Activated gamma-delta T cell treated with anti-CD3 and anti-CD28 coated beads, Interleukin-2, amount 50 U/mL, for 16 hours (primary cell): ENCODE measurements around the gene HDDC2.
"Not testable (repeated sequence)": the region's sequence is repeated elsewhere in the genome, so short reads cannot be mapped to it uniquely, and the experiment has no call there.

ENCODE experiments used
- DNase-seq: peaks from one replicate; pipeline ENCODE4 v3.0.0-alpha.2; 2020; ENCODE audit warnings: low read depth

Gene HDDC2

GRCh38 chr6:125306756-125307149 is 5.0 kb upstream of the HDDC2 start:
- no peak for DNase-seq

DNA sequence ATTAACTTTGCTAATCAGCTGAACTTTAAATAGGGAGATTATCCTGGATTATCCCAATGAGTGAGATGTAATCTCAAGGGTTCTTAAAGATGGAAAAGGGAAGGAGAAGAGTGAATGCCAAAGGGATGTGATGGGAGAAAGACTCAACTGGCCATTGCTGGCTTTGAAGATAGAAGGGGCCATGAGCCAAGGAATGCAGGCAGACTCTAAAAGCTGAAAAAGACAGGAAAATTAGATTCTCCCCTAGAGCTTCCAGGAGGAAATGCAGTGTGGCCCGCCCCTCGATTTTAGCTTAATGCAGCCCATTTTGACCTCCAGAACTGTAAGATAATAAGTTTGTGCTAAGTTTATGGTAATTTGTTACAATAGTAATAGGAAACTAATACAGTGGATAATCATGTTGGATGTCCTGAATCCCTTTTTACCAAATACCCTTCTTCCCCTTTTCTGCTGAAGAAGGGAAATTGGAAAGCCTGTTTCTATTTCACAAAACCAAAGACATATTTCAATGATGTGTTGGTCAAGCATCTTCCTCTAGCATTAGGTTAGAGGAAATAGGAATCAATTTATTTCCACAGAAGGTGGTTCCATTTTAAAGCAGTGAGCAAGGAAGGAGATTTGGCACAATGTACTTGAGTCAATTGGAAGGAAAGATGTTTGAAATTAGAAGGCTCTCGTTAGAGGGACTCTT is 3.3 kb upstream of the HDDC2 start:
- DNase-seq, result no peak

- no peak for DNase-seq
Measured at GRCh38 chr6:125303512-125303854, 1.7 kb upstream of the HDDC2 start.

- no peak for DNase-seq
Measured at GRCh38 chr6:125302840-125303511, 1.2 kb upstream of the HDDC2 start.

DNA sequence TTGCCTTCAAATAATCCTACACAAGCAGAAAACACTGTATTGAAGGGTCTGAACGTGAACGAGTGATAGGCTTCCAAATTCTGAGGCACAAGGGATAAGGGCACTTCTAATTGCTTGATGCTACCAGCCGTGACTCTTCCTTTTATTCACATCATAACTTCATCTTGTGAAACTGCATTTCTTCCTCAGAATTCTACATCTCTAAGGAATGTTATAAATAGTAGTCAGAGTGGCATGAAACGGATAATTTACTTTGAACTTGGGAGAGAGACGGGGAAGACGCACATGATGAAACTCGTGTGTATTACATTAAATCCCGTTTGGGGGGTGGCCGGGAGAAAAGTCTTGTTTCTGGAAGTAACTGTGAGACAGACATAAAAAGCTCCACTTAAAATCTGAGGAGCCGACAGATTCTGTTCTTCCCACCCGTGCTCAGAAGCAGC is 754 bp downstream of the HDDC2 start:
- DNase-seq, result no peak

DNA sequence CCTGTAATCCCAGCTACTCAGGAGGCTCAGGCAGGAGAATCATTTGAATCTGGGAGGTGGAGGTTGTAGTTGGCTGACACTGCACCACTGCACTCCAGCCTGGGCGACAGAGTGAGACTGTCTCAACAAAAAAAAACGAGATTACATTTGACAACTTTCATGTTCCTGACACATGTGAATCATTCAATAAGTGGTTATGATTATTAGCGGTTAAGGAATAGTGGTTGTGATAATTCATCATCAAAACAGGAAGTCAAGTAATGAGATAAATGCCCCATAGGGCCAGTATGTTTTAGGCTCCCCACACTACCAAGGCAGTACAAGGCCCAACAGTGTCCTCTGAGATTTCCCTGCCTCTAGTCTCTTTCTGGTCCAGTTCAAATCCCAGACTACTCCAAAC is 2.5 kb downstream of the HDDC2 start:
- no peak for DNase-seq

GRCh38 chr6:125296471-125296870 is 5.3 kb downstream of the HDDC2 start:
- DNase-seq, result no peak

DNA sequence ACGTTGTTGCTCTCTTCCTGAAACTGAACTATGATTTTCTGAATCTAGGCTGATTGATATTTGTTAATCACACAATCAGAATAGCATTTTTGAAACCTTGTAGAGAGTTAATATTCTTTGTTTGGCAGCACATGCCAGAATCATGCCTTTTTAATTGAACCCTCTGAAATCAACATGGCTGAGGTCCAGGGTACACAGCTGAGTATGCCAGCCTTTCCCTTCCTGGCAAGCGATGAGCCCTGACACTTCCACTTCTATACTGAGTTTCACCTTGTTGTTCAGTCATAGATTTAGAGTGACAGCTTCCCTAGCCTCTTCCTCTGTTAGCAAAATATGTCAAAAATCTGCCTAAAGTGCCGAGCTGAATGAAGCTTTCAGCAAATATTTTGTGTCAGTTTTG is 6.8 kb downstream of the HDDC2 start:
- DNase-seq, result no peak

DNA sequence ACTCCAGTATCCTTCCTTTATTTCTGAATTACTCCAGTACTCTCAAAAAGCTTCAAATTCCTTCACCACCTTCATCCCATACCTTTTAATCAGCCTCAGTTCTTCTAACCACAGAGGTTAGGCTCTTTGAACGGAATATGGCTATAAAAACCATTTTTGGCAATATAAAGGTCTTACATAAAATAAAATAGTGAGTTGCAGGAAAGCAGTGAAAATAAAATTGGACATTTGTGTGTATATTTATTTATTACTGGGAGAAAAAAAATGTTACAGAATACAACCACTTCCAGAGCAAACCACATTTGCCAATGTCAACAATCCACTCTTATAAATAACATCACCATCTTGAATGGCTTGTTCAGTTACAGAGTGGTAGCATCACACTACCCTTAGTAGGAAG is 7.7 kb downstream of the HDDC2 start:
- DNase-seq, result no peak

DNA sequence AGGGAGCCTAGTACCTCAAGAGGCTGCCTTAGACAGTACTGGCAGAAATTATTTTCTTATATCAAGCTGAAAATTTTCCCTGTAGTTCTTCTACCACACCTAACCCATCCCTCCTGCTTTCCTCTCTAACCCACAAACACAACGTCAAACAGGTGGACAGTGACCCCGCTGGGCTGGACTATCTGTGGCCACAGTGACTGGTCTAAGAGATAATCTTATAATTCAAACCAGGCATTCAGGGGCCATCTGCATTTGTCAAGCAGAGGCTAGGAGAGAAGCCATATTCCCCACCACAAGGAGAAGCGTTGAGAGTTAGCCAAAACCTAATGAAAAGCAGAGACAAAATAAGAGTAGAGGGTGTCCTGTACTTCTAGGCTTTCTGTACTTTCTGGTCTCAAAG is 8.2 kb downstream of the HDDC2 start:
- no peak for DNase-seq

- no peak for DNase-seq
Measured at GRCh38 chr6:125287718-125288117, 14.0 kb downstream of the HDDC2 start.

DNA sequence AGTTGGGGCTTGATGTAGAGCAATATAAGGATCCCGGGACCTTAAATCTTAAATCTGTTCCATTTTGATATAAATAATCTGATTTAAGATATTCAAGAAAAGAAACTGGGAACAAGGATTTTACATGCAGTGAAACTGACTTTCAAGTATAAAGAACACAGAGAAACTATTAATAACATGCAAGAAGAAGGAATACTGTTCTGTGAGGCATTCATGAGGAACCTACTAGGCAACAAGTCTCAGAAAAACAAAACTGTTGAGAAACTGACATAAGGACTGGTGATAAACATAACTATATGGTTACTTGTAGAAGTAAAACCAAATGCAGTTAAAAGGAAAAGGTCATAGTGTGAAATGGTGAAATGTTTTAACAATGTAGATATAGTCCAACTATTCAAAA is 15.8 kb downstream of the HDDC2 start:
- DNase-seq, result no peak

- no peak for DNase-seq
Measured at GRCh38 chr6:125285353-125285752, 16.4 kb downstream of the HDDC2 start.

DNA sequence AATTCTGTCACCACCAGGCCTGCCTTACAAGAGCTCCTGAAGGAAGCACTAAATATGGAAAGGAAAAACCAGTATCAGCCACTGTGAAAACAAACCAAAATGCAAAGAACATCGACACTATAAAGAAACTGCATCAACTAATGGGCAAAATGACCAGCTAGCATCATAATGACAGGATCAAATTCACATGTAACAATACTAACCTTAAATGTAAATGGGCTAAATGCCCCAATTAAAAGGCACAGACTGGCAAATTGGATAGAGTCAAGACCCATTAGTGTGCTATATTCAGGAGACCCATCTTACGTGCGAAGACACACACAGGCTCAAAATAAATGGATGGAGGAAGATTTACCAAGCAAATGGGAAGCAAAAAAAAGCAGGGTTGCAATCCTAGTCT is 19.3 kb downstream of the HDDC2 start:
- not testable (repeated sequence) for DNase-seq

DNA sequence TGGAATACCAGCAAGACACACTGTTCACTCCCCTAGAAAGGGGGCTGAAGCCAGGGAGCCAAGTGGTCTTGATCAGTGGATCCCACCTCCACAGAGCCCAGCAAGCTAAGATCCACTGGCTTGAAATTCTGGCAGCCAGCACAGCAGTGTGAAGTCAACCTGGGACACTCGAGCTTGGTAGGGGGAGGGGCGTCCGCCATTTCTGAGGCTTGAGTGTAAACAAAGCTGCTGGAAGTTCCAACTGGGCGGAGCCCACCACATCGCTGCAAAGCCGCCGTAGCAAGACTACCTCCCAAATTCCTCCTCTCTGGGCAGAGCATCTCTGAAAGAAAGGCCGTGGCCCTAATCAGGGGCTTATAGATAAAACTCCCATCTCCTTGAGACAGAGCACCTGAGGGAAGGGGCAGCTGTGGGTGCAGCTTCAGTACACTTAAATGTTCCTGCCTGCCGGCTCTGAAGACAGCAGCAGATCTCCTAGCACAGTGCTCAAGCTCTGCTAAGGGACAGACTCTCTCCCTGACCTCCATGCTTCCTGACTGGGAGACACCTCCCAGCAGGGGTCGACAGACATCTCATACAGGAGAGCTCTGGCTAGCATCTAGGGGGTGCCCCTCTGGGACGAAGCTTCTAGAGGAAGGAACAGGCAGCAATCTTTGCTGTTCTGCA is 21.3 kb downstream of the HDDC2 start:
- DNase-seq, result not testable (repeated sequence)

- no peak for DNase-seq
Measured at GRCh38 chr6:125279961-125280360, 21.8 kb downstream of the HDDC2 start.

DNA sequence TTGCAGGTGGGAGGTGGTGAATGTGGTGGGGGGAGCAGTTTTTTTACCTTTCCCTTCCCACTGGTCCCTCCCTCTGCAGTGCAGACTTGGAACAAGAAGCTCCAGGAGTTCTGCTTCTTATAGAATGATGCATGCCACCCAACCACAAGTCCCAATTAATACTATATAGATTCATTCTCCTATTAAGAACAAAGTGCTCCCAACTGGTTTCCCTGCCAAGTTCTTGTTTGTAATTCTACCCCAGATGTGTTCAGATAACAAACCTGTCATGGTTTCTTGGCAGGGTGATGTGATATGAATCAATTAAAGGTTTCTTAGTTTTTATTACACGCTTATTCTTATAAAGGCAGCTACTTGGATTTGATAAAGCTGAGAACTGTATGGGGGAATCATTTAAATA is 23.9 kb downstream of the HDDC2 start:
- no peak for DNase-seq

GRCh38 chr6:125275779-125276178 is 26.0 kb downstream of the HDDC2 start:
- DNase-seq, result no peak

GRCh38 chr6:125274935-125275334 is 26.8 kb downstream of the HDDC2 start:
- DNase-seq, result no peak

DNA sequence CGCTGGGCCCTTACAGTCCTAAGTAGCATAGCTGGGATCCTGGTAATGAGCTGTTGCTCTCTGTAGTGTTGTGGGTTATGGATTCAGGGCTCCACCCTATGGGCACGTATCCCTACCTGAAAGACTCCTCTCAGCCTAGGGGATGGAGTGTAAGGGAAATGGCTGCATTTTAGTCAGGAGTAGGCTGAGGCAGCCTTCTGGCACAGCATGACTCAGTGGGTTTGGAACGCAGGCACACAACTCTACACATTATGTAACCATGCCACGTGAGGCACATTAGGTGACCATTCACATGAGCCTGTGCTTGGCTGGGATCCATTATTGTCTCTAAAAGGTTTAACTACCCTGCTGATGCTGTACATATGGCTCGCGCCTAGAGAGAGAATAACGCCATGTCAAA is 27.8 kb downstream of the HDDC2 start:
- no peak for DNase-seq

DNA sequence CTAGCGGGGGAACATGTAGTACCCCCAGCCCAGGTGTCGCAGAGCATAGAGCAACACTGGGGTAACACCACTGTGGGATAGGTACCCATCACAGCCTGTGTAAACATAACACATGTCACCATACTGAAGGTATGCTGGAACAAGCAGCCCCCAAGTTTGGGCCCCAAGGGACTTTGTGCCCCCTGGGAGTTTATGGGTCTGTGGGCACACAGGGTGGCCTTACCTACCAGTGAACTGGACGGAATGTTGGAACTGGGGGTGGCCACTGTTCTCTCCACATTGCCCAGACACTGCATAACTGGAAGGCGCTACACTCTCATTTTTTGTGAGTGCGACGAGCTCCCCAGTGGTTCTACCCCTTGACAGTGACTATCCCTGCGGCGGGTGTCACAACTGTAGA is 28.5 kb downstream of the HDDC2 start:
- no peak for DNase-seq

GRCh38 chr6:125271486-125272159 is 30.1 kb downstream of the HDDC2 start:
- DNase-seq, result no peak

GRCh38 chr6:125270380-125270779 is 31.4 kb downstream of the HDDC2 start:
- no peak for DNase-seq
